Stimulated activated CD4-positive, alpha-beta T cell treated with anti-CD3 and anti-CD28 coated beads, TNF-alpha, amount 100 ng/mL, for 48 hours (primary cell): Measurements from ENCODE around the gene UBE2O.
A peak's percentile ranks its signal among the peaks of the same experiment; 100 is the strongest.

Experiments
- DNase-seq, 3 donors: peaks; one replicate each; pipeline ENCODE4 v3.0.0-alpha.2; 2020; ENCODE audit warnings: low read depth in 3 of 3

The UBE2O gene

GRCh38 chr17:76452660-76453430, at the start of gene UBE2O:
Gene UBE2O (minus strand): TSS chr17:76453152. CDS start chr17:76453141, 11 bp downstream.
- peak; percentile 81 to 91 (median 85) for DNase-seq

- no peak for DNase-seq
Measured at GRCh38 chr17:76501827-76502307, 48.9 kb upstream of the UBE2O start.

- DNase-seq = peak; percentile 89 to 97 (median 95)
Measured at GRCh38 chr17:76501018-76501826, 48.3 kb upstream of the UBE2O start, which contains the start of gene RHBDF2. Gene RHBDF2 (minus strand): TSS chr17:76501423. CDS start chr17:76481524, 19,899 bp downstream.

GRCh38 chr17:76500747-76501017, 47.7 kb upstream of the UBE2O start:
- no peak for DNase-seq

- no peak for DNase-seq
Measured at GRCh38 chr17:76500074-76500746, 47.3 kb upstream of the UBE2O start.

- DNase-seq = no peak
Measured at GRCh38 chr17:76499267-76499667, 46.3 kb upstream of the UBE2O start.

- no peak for DNase-seq
Measured at GRCh38 chr17:76498876-76499251, 45.9 kb upstream of the UBE2O start.

GRCh38 chr17:76497979-76498875, 45.3 kb upstream of the UBE2O start:
- no peak for DNase-seq

GRCh38 chr17:76497699-76497978, 44.7 kb upstream of the UBE2O start:
- no peak for DNase-seq

GRCh38 chr17:76496464-76496863, 43.5 kb upstream of the UBE2O start:
- DNase-seq = no peak

- no peak for DNase-seq
Measured at GRCh38 chr17:76495663-76496400, 42.9 kb upstream of the UBE2O start.

- no peak for DNase-seq
Measured at GRCh38 chr17:76493505-76494167, 40.7 kb upstream of the UBE2O start.

GRCh38 chr17:76492989-76493501, 40.1 kb upstream of the UBE2O start:
- DNase-seq = peak in 1 of 3 donors; percentile 33

GRCh38 chr17:76492123-76492988, 39.4 kb upstream of the UBE2O start:
- no peak for DNase-seq

- no peak for DNase-seq
Measured at GRCh38 chr17:76491271-76492122, 38.5 kb upstream of the UBE2O start.

GRCh38 chr17:76490112-76490710, 37.3 kb upstream of the UBE2O start:
- no peak for DNase-seq

GRCh38 chr17:76487451-76488192, 34.7 kb upstream of the UBE2O start:
- no peak for DNase-seq
